ENCODE results near the gene GBP7. TPM values are rescaled to one million over a fixed set of nuclear protein-coding genes. Genes with fewer than 3 reads are reported as not detected.

GBP7 gene
- polyA plus RNA-seq, 1 donor from 2014 or later = not detected

GRCh38 chr1:89151047-89151446 is 24.8 kb downstream of the GBP7 start:
- H4K20me1 ChIP-seq (ENCODE audit: insufficient read depth) = no peaks in the 10 kb centered on the region
- H3K27me3 ChIP-seq (ENCODE audit: insufficient read depth, low read depth, low read length) = no peaks in the 10 kb centered on the region
- H3K36me3 ChIP-seq (ENCODE audit: insufficient read depth, low read length) = no peaks in the 10 kb centered on the region
- no peak for TF ChIP-seq MXI1 (conservative IDR thresholded peaks at IDR 0.05; ENCODE audit: poor library complexity, severe bottlenecking)
- TF ChIP-seq EZH2 (IDR thresholded peaks at IDR 0.05; ENCODE audit: borderline replicate concordance, insufficient read depth, low read length, poor library complexity, severe bottlenecking) = no peak
- no peak for TF ChIP-seq REST (IDR thresholded peaks at IDR 0.05; ENCODE audit: borderline replicate concordance)
- TF ChIP-seq TAF1 (IDR thresholded peaks at IDR 0.05; ENCODE audit: low read depth) = no peak
- TF ChIP-seq CTCF (IDR thresholded peaks at IDR 0.05; ENCODE audit: poor library complexity, severe bottlenecking) = no peak
- TF ChIP-seq SMC3 (conservative IDR thresholded peaks at IDR 0.05; ENCODE audit: poor library complexity) = no peak
- no peak for TF ChIP-seq POLR2AphosphoS5 (IDR thresholded peaks at IDR 0.05)
- TF ChIP-seq EP300 (conservative IDR thresholded peaks at IDR 0.05; ENCODE audit: poor library complexity, severe bottlenecking) = no peak
- TF ChIP-seq RAD21 (conservative IDR thresholded peaks at IDR 0.05) = no peak
- no peak overlapping the region for H2AFZ ChIP-seq (ENCODE audit: low read depth, low read length)
- no peak overlapping the region for H3K27ac ChIP-seq (ENCODE audit: low read length)
- no peak overlapping the region for H3K4me3 ChIP-seq (ENCODE audit: low read length)
- no peaks in the 10 kb centered on the region for H3K9me3 ChIP-seq (ENCODE audit: low read length)
- H3K4me2 ChIP-seq (ENCODE audit: low read length) = no peak overlapping the region
- no peak overlapping the region for H3K9ac ChIP-seq (ENCODE audit: low read length)
- H3K9me2 ChIP-seq (ENCODE audit: insufficient read depth, low read length) = no peaks in the 10 kb centered on the region
- H3K79me2 ChIP-seq (replicated peaks; ENCODE audit: insufficient read depth, low read length) = no peaks in the 10 kb centered on the region
- H3F3A ChIP-seq (ENCODE audit: insufficient read depth, low read length, poor library complexity, severe bottlenecking) = no peaks in the 10 kb centered on the region

GRCh38 chr1:89149976-89150375 is 25.8 kb downstream of the GBP7 start:
- no peaks in the 10 kb centered on the region for H3K9me3 ChIP-seq (ENCODE audit: low read length)
- no peaks in the 10 kb centered on the region for H3K36me3 ChIP-seq (ENCODE audit: insufficient read depth, low read length)
- H3K9me2 ChIP-seq (ENCODE audit: insufficient read depth, low read length) = no peaks in the 10 kb centered on the region
- H3F3A ChIP-seq (ENCODE audit: insufficient read depth, low read length, poor library complexity, severe bottlenecking) = no peaks in the 10 kb centered on the region
- no peak overlapping the region for H3K4me3 ChIP-seq (ENCODE audit: low read length)
- H3K79me2 ChIP-seq (replicated peaks; ENCODE audit: insufficient read depth, low read length) = no peaks in the 10 kb centered on the region
- no peaks in the 10 kb centered on the region for H4K20me1 ChIP-seq (ENCODE audit: insufficient read depth)
- no peak overlapping the region for H3K9ac ChIP-seq (ENCODE audit: low read length)
- H3K27me3 ChIP-seq (ENCODE audit: insufficient read depth, low read depth, low read length) = no peaks in the 10 kb centered on the region
- TF ChIP-seq SMC3 (conservative IDR thresholded peaks at IDR 0.05; ENCODE audit: poor library complexity) (no peak), EZH2 (IDR thresholded peaks at IDR 0.05; ENCODE audit: borderline replicate concordance, insufficient read depth, low read length, poor library complexity, severe bottlenecking) (no peak), TAF1 (IDR thresholded peaks at IDR 0.05; ENCODE audit: low read depth) (no peak), MXI1 (conservative IDR thresholded peaks at IDR 0.05; ENCODE audit: poor library complexity, severe bottlenecking) (no peak), EP300 (conservative IDR thresholded peaks at IDR 0.05; ENCODE audit: poor library complexity, severe bottlenecking) (no peak), POLR2AphosphoS5 (IDR thresholded peaks at IDR 0.05) (no peak), RAD21 (conservative IDR thresholded peaks at IDR 0.05) (no peak), CTCF (IDR thresholded peaks at IDR 0.05; ENCODE audit: poor library complexity, severe bottlenecking) (no peak), REST (IDR thresholded peaks at IDR 0.05; ENCODE audit: borderline replicate concordance) (no peak)
- no peak overlapping the region for H3K27ac ChIP-seq (ENCODE audit: low read length)
- no peak overlapping the region for H2AFZ ChIP-seq (ENCODE audit: low read depth, low read length)
- no peak overlapping the region for H3K4me2 ChIP-seq (ENCODE audit: low read length)

All from neural cell (in vitro differentiated cells).